IMR-90 (cell line): ENCODE data around the gene RING1. TPM values are rescaled to one million over a fixed set of nuclear protein-coding genes. Genes with fewer than 3 reads are reported as not detected.
A peak's percentile ranks its signal among the peaks of the same experiment; 100 is the strongest.

ENCODE experiments used
- ATAC-seq: fragments of 200-7000 bp; cut with Tn5 transposase; 2 replicates; pipeline ENCODE4 v1.9.1; 2020; ENCODE audit warnings: low read depth, mild to moderate bottlenecking, moderate library complexity
- BruUV-seq: library from RNA; stranded (reverse); fragments of 400-500 nt; replicated peaks from 2 replicates; lab custom pipeline; 2021; lab: Mats Ljungman, UMichigan
- CTCF ChIA-PET: fragments of 300-600 bp; formaldehyde crosslinking; extraction: SDS; loops from one replicate; lab custom pipeline; 2021; ENCODE audit warnings: antibody characterized with exemption; lab: Yijun Ruan, JAX
- POLR2A ChIA-PET: fragments of 300-600 bp; sonication (Branson Sonifier 250); formaldehyde crosslinking; loops from one replicate; lab custom pipeline; 2022; ENCODE audit warnings: antibody characterized with exemption; ENCODE audit not compliant: unreplicated experiment; lab: Charles Lee
- DNase-seq: peaks from one replicate; pipeline ENCODE4 v3.0.0; 2013
- H2AFZ ChIP-seq: replicated peaks from 2 replicates; pipeline ENCODE3; 2013; ENCODE audit warnings: low read length, mild to moderate bottlenecking; ENCODE audit not compliant: poor library complexity
- H2AK5ac ChIP-seq: 2 replicates; pipeline ENCODE4 v1.6.1; 2013; ENCODE audit warnings: low read depth, low read length, inconsistent platforms
- H2AK9ac ChIP-seq: replicated peaks from 2 replicates; pipeline ENCODE3; 2013; ENCODE audit warnings: mild to moderate bottlenecking, low read depth, low read length, moderate library complexity; ENCODE audit not compliant: poor library complexity
- H2BK120ac ChIP-seq: 2 replicates; pipeline ENCODE4 v1.6.1; 2013; ENCODE audit warnings: low read depth, low read length, inconsistent platforms
- H2BK15ac ChIP-seq: 3 replicates; pipeline ENCODE4 v1.6.1; 2013; ENCODE audit warnings: low read depth, low read length, inconsistent platforms
- H2BK20ac ChIP-seq: 2 replicates; pipeline ENCODE4 v1.6.1; 2013; ENCODE audit warnings: low read depth, mild to moderate bottlenecking, inconsistent platforms, low read length, moderate library complexity
- H2BK5ac ChIP-seq: 2 replicates; pipeline ENCODE4 v1.6.1; 2013; ENCODE audit warnings: mild to moderate bottlenecking, low read depth, low read length, inconsistent platforms; ENCODE audit not compliant: poor library complexity, severe bottlenecking
- H3K14ac ChIP-seq: replicated peaks from 2 replicates; pipeline ENCODE4 v1.6.1; 2013; ENCODE audit warnings: low read depth, low read length, inconsistent platforms
- H3K18ac ChIP-seq: 2 replicates; pipeline ENCODE4 v1.6.1; 2013; ENCODE audit warnings: low read depth, low read length, control low read depth
- H3K23ac ChIP-seq: 2 replicates; pipeline ENCODE4 v1.6.1; 2013; ENCODE audit warnings: low read depth, low read length, inconsistent platforms
- H3K27ac ChIP-seq: 2 replicates; pipeline ENCODE4 v1.5.1; 2013; ENCODE audit warnings: mild to moderate bottlenecking, control low read depth, low read length; ENCODE audit not compliant: insufficient read depth
- H3K27me3 ChIP-seq: 2 replicates; pipeline ENCODE4 v1.6.1; 2013; ENCODE audit warnings: low read length; ENCODE audit not compliant: control insufficient read depth, insufficient read depth
- H3K36me3 ChIP-seq: 2 replicates; pipeline ENCODE4 v1.6.1; 2013; ENCODE audit warnings: low read length, mixed read lengths; ENCODE audit not compliant: control insufficient read depth, insufficient read depth
- H3K4ac ChIP-seq: 2 replicates; pipeline ENCODE4 v1.6.1; 2013; ENCODE audit warnings: low read depth, low read length, inconsistent platforms
- H3K4me1 ChIP-seq: 2 replicates; pipeline ENCODE4 v1.6.1; 2013; ENCODE audit warnings: low read length, mixed read lengths; ENCODE audit not compliant: control insufficient read depth, insufficient read depth
- H3K4me2 ChIP-seq: 2 replicates; pipeline ENCODE4 v1.6.1; 2013; ENCODE audit warnings: low read depth, mild to moderate bottlenecking, control low read depth, low read length, moderate library complexity
- H3K4me3 ChIP-seq: 2 replicates; pipeline ENCODE4 v1.5.1; 2013; ENCODE audit warnings: low read depth, mild to moderate bottlenecking, control low read depth, low read length, moderate library complexity; ENCODE audit not compliant: insufficient read depth
- H3K56ac ChIP-seq: 2 replicates; pipeline ENCODE4 v1.6.1; 2013; ENCODE audit warnings: low read length, inconsistent platforms; ENCODE audit not compliant: insufficient read depth; ENCODE audit errors: extremely low read depth
- H3K79me1 ChIP-seq, 2 experiments: 2 replicates each; pipeline ENCODE4 v1.6.1; 2013; ENCODE audit warnings: low read length in 2 of 2, inconsistent platforms in 1 of 2, low read depth in 1 of 2
- H3K9ac ChIP-seq: 2 replicates; pipeline ENCODE4 v1.6.1; 2013; ENCODE audit warnings: low read depth, low read length, control low read depth
- H3K9me1 ChIP-seq: 2 replicates; pipeline ENCODE4 v1.6.1; 2013; ENCODE audit warnings: low read length, inconsistent platforms; ENCODE audit not compliant: insufficient read depth
- H3K9me3 ChIP-seq: 2 replicates; pipeline ENCODE4 v1.6.1; 2013; ENCODE audit warnings: low read length; ENCODE audit not compliant: control insufficient read depth, insufficient read depth
- H4K20me1 ChIP-seq: 2 replicates; pipeline ENCODE4 v1.6.1; 2013; ENCODE audit warnings: low read length, inconsistent platforms; ENCODE audit not compliant: insufficient read depth
- H4K5ac ChIP-seq: 2 replicates; pipeline ENCODE4 v1.6.1; 2013; ENCODE audit warnings: mild to moderate bottlenecking, low read depth, low read length, control low read depth
- H4K8ac ChIP-seq, 2 experiments: 2 replicates each; pipeline ENCODE4 v1.6.1; 2013; ENCODE audit warnings: low read depth in 2 of 2, low read length in 2 of 2, control low read depth in 1 of 2, inconsistent platforms in 1 of 2
- H4K91ac ChIP-seq: 2 replicates; pipeline ENCODE4 v1.6.1; 2013; ENCODE audit warnings: low read depth, low read length, inconsistent platforms; ENCODE audit not compliant: insufficient read depth
- BHLHE40 ChIP-seq: fragments of 150-350 bp; IDR thresholded peaks from 2 replicates; pipeline ENCODE4 v1.6.1; 2016; ENCODE audit warnings: mild to moderate bottlenecking, low read depth, low read length
- CEBPB ChIP-seq: IDR thresholded peaks from 2 replicates; pipeline ENCODE4 v1.6.1; 2012; ENCODE audit warnings: low read depth, low read length, improper control_type of control experiment
- CHD1 ChIP-seq: IDR thresholded peaks from 2 replicates; pipeline ENCODE4 v1.6.1; 2012; ENCODE audit warnings: low read depth, low read length, improper control_type of control experiment
- FOS ChIP-seq: fragments of 150-350 bp; IDR thresholded peaks from 2 replicates; pipeline ENCODE4 v1.6.1; 2016; ENCODE audit warnings: low read depth, low read length
- MAFK ChIP-seq: IDR thresholded peaks from 2 replicates; pipeline ENCODE4 v1.6.1; 2012; ENCODE audit warnings: low read depth, low read length, improper control_type of control experiment
- MAZ ChIP-seq: IDR thresholded peaks from 2 replicates; pipeline ENCODE4 v1.6.1; 2012; ENCODE audit warnings: low read depth, mild to moderate bottlenecking, low read length, improper control_type of control experiment, moderate library complexity, borderline replicate concordance
- NFE2L2 ChIP-seq: fragments of 150-350 bp; IDR thresholded peaks from 2 replicates; pipeline ENCODE4 v1.6.1; 2016; ENCODE audit warnings: low read depth, mild to moderate bottlenecking, low read length
- POLR2A ChIP-seq: IDR thresholded peaks from 2 replicates; pipeline ENCODE4 v1.6.1; 2012; ENCODE audit warnings: mild to moderate bottlenecking, low read depth, low read length
- RCOR1 ChIP-seq: IDR thresholded peaks from 2 replicates; pipeline ENCODE4 v1.6.1; 2012; ENCODE audit warnings: mild to moderate bottlenecking, low read length, improper control_type of control experiment; ENCODE audit not compliant: insufficient replicate concordance
- SMC3 ChIP-seq: fragments of 150-350 bp; IDR thresholded peaks from 2 replicates; pipeline ENCODE4 v1.6.1; 2016; ENCODE audit warnings: low read depth, mild to moderate bottlenecking, antibody characterized with exemption, low read length, moderate library complexity
- WGBS, 2 experiments: methylation state at CpG; one replicate each; pipeline versions ENCODE4 v1.1.5 to v1.1.7; 2013; ENCODE audit warnings: missing lambda C conversion rate in 2 of 2; ENCODE audit not compliant: insufficient read length in 1 of 2; ENCODE audit errors: extremely low coverage in 2 of 2; 5-methylcytosine and 5-hydroxymethylcytosine counted together
- dilution Hi-C: fragments of 300-500 bp; cut with HindIII; formaldehyde crosslinking; loops from one replicate; pipeline ENCODE4 v1.14.3; 2018; ENCODE audit warnings: low sequenced_read_pairs; ENCODE audit not compliant: unreplicated experiment
- in situ Hi-C: fragments of 300-500 bp; cut with MboI; formaldehyde crosslinking; loops from 3 replicates; pipeline ENCODE4 v1.14.3; 2019; ENCODE audit warnings: low sequenced_read_pairs, inconsistent platforms, mixed read lengths
- intact Hi-C: fragments of 100-400 bp; cut with micrococcal nuclease; formaldehyde crosslinking; loops from 2 replicates; pipeline ENCODE4 v1.10.0; 2022
- polyA plus RNA-seq, 3 experiments: library from polyadenylated mRNA; depleted of rRNA; stranded (reverse); fragments of >200 nt; gene quantifications; 2 replicates each; pipeline ENCODE4 v1.2.3, GENCODE V29; 2012; ENCODE audit warnings: low replicate concordance in 1 of 3
- total RNA-seq: library from RNA; depleted of rRNA; stranded (reverse); fragments of >200 nt; gene quantifications from 2 replicates; pipeline ENCODE4 v1.2.3, GENCODE V29; 2012
- TF ChIP-seq, protein P1 (sequence below): fragments of 150-350 bp; IDR thresholded peaks from 2 replicates; pipeline ENCODE4 v1.6.1; 2017; ENCODE audit warnings: mild to moderate bottlenecking, antibody characterized with exemption, low read length, low read depth
- TF ChIP-seq, protein P2 (sequence below): conservative IDR thresholded peaks from 2 replicates; pipeline ENCODE4 v1.5.1; 2012; ENCODE audit warnings: mild to moderate bottlenecking, low read depth, low read length, improper control_type of control experiment

The RING1 gene
- total and polyA plus RNA-seq, 2 of the 4 experiments (the other 2 are of a cell fraction) = 14.9 to 40.8 TPM

DNA sequence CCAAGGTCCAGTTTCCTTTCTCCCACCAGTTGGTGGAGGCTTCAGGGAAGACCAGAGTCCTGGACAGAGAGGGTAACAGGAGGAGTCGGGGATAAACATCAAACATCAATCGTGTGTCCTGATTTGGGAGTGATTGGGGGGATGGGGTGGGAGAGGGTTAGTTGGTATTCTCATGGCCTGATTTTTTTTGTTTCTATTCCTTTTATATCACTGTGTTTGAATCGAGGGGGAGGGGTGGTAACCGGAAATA is 4.2 kb upstream of the RING1 start:
- Histone ChIP-seq H3K23ac (no peak overlapping the region), H3K4me2 (peak overlapping the region; percentile 11; the same call in 1 of the 2 replicates), H2BK15ac (no peak overlapping the region), H2AK9ac (peak overlapping the region; percentile 20), H3K9me3 (no peaks in the 10 kb centered on the region), H3K4me1 (peaks cover 34% of the 10 kb centered on the region), H3K18ac (no peak overlapping the region), H3K9me1 (peaks cover 39% of the 10 kb centered on the region), H3K4me3 (no peak overlapping the region), H4K8ac (no peak overlapping the region), H3K27ac (no peak overlapping the region), H3K36me3 (peaks cover 26% of the 10 kb centered on the region), H3K9ac (no peak overlapping the region), H2BK5ac (peak overlapping the region; percentile 30), H3K79me1 (peaks cover 14 to 85% of the 10 kb centered on the region in 2 experiments; a peak in 3 of 4 replicates), H3K27me3 (no peaks in the 10 kb centered on the region), H2BK120ac (no peak overlapping the region), H4K20me1 (peaks cover 35% of the 10 kb centered on the region; the same call in 1 of the 2 replicates), H2BK20ac (no peak overlapping the region), H4K91ac (no peak overlapping the region), H4K5ac (no peak overlapping the region), H3K14ac (0 out of 2 replicates have a peak overlapping the region, but pooled peaks have one; percentile 15), H3K56ac (no peak overlapping the region), H3K4ac (no peak overlapping the region), H2AFZ (no peak overlapping the region), H2AK5ac (no peak overlapping the region; the same call in 1 of the 2 replicates)
- ATAC-seq (no peak), DNase-seq (no peak)
- CTCF ChIA-PET = no interaction called here
- no CpG with 5 or more reads among the region's 4 CpGs for WGBS, 2 experiments
- in situ Hi-C loops = no loop called here
- dilution Hi-C loops = no loop called here
- TF ChIP-seq, protein P1, sequence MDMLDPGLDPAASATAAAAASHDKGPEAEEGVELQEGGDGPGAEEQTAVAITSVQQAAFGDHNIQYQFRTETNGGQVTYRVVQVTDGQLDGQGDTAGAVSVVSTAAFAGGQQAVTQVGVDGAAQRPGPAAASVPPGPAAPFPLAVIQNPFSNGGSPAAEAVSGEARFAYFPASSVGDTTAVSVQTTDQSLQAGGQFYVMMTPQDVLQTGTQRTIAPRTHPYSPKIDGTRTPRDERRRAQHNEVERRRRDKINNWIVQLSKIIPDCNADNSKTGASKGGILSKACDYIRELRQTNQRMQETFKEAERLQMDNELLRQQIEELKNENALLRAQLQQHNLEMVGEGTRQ = no peak
- TF ChIP-seq MAFK (no peak), POLR2A (no peak), FOS (no peak), CEBPB (no peak), MAZ (no peak), CHD1 (no peak), NFE2L2 (no peak), BHLHE40 (no peak), RCOR1 (no peak), SMC3 (no peak)
- TF ChIP-seq, protein P2, sequence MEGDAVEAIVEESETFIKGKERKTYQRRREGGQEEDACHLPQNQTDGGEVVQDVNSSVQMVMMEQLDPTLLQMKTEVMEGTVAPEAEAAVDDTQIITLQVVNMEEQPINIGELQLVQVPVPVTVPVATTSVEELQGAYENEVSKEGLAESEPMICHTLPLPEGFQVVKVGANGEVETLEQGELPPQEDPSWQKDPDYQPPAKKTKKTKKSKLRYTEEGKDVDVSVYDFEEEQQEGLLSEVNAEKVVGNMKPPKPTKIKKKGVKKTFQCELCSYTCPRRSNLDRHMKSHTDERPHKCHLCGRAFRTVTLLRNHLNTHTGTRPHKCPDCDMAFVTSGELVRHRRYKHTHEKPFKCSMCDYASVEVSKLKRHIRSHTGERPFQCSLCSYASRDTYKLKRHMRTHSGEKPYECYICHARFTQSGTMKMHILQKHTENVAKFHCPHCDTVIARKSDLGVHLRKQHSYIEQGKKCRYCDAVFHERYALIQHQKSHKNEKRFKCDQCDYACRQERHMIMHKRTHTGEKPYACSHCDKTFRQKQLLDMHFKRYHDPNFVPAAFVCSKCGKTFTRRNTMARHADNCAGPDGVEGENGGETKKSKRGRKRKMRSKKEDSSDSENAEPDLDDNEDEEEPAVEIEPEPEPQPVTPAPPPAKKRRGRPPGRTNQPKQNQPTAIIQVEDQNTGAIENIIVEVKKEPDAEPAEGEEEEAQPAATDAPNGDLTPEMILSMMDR = no peak
- intact Hi-C loops = no loop called here
- POLR2A ChIA-PET = no interaction called here
- BruUV-seq = no TSS peak
